Endothelial cell of umbilical vein (primary cell): ENCODE results near the gene SULT1C4.

ENCODE experiments used
- EZH2 ChIP-seq: IDR thresholded peaks from 2 replicates; pipeline ENCODE4 v1.6.1; 2012; ENCODE audit warnings: borderline replicate concordance, low read depth, mild to moderate bottlenecking, moderate library complexity, low read length, inconsistent platforms; ENCODE audit not compliant: severe bottlenecking
- FOS ChIP-seq: IDR thresholded peaks from 2 replicates; pipeline ENCODE4 v1.6.1; 2011; ENCODE audit warnings: mild to moderate bottlenecking, low read length, moderate library complexity, borderline replicate concordance; ENCODE audit not compliant: insufficient read depth
- POLR2AphosphoS5 ChIP-seq: IDR thresholded peaks from 2 replicates; pipeline ENCODE4 v1.6.1; 2012; ENCODE audit warnings: low read depth, mild to moderate bottlenecking, control low read depth, low read length, moderate library complexity; ENCODE audit not compliant: insufficient read depth
- TF ChIP-seq, protein P1 (sequence below), 2 donors: IDR thresholded peaks; 1 replicate in 1 of 2; 2 replicates in 1 of 2; pipeline ENCODE4 v1.5.1; 2011; ENCODE audit warnings: low read length in 2 of 2, mild to moderate bottlenecking in 2 of 2, moderate library complexity in 2 of 2, control low read depth in 1 of 2, inconsistent platforms in 1 of 2, low read depth in 1 of 2; ENCODE audit not compliant: insufficient read depth in 1 of 2; ENCODE audit errors: extremely low read depth in 1 of 2

DNA sequence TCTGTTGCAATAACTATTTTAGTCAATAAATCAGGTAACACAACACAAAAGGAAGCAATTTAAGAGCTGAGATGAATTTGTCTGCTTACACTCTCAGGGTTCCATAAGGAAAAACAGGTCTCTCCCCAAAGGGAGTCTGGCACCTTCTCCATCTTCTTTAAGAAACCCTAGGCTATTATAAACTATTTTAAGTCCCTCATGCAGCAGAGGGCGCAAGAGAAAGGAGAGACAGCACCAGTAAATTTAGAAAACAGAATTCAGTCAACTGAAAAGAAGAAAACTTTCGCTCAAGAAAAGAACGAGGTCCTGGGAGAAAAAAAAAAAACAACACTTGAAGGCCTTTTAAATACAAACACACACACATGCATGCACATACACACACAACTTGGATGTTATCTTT is 19.1 kb downstream of the SULT1C4 start:
- TF ChIP-seq, protein P1, sequence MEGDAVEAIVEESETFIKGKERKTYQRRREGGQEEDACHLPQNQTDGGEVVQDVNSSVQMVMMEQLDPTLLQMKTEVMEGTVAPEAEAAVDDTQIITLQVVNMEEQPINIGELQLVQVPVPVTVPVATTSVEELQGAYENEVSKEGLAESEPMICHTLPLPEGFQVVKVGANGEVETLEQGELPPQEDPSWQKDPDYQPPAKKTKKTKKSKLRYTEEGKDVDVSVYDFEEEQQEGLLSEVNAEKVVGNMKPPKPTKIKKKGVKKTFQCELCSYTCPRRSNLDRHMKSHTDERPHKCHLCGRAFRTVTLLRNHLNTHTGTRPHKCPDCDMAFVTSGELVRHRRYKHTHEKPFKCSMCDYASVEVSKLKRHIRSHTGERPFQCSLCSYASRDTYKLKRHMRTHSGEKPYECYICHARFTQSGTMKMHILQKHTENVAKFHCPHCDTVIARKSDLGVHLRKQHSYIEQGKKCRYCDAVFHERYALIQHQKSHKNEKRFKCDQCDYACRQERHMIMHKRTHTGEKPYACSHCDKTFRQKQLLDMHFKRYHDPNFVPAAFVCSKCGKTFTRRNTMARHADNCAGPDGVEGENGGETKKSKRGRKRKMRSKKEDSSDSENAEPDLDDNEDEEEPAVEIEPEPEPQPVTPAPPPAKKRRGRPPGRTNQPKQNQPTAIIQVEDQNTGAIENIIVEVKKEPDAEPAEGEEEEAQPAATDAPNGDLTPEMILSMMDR (IDR thresholded peaks at IDR 0.05; ENCODE audit: extremely low read depth in 1 of 2, insufficient read depth in 1 of 2, low read depth in 1 of 2, low read length in 2 of 2) = peak in 1 of 2 donors; percentile 23
- no peak for TF ChIP-seq POLR2AphosphoS5
- no peak for TF ChIP-seq FOS
- TF ChIP-seq EZH2 = no peak
